ENCODE results near the gene INPP5F. TPM values are rescaled to one million over a fixed set of nuclear protein-coding genes. Genes with fewer than 3 reads are reported as not detected.

INPP5F gene
- total and polyA plus RNA-seq, 2 donors (not counting 1 experiment from before 2014, with no cell fraction given) = 15.0 to 23.3 TPM

- H3K4me2 ChIP-seq (ENCODE audit: extremely low read depth, insufficient read depth, low read length) = no peak overlapping the region
- H3K9me3 ChIP-seq (ENCODE audit: control insufficient read depth, insufficient read depth, low read depth, low read length) = no peaks in the 10 kb centered on the region
- no peaks in the 10 kb centered on the region for H3K79me2 ChIP-seq (ENCODE audit: control insufficient read depth, insufficient read depth, low read length)
- peaks cover 2% of the 10 kb centered on the region for H3K27me3 ChIP-seq (ENCODE audit: control insufficient read depth, insufficient read depth, low read length)
- H4K20me1 ChIP-seq (ENCODE audit: control insufficient read depth, extremely low read depth, insufficient read depth, low read length) = no peaks in the 10 kb centered on the region
- TF ChIP-seq, protein P1, sequence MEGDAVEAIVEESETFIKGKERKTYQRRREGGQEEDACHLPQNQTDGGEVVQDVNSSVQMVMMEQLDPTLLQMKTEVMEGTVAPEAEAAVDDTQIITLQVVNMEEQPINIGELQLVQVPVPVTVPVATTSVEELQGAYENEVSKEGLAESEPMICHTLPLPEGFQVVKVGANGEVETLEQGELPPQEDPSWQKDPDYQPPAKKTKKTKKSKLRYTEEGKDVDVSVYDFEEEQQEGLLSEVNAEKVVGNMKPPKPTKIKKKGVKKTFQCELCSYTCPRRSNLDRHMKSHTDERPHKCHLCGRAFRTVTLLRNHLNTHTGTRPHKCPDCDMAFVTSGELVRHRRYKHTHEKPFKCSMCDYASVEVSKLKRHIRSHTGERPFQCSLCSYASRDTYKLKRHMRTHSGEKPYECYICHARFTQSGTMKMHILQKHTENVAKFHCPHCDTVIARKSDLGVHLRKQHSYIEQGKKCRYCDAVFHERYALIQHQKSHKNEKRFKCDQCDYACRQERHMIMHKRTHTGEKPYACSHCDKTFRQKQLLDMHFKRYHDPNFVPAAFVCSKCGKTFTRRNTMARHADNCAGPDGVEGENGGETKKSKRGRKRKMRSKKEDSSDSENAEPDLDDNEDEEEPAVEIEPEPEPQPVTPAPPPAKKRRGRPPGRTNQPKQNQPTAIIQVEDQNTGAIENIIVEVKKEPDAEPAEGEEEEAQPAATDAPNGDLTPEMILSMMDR (conservative IDR thresholded peaks at IDR 0.05 in 1 of 2, IDR thresholded peaks at IDR 0.05 in 1 of 2; ENCODE audit: low read depth in 1 of 2, low read length in 2 of 2) = no peak
- no peak for TF ChIP-seq EZH2 (IDR thresholded peaks at IDR 0.05; ENCODE audit: low read length, missing control alignments)
- no peak overlapping the region for H3K4me3 ChIP-seq (replicated peaks in 1 of 4; ENCODE audit: control extremely low read depth in 1 of 4, insufficient read depth in 1 of 4, low read depth in 3 of 4, low read length in 4 of 4)
- no peak overlapping the region for H3K9ac ChIP-seq (ENCODE audit: insufficient read depth, low read length)
- no peak overlapping the region for H3K27ac ChIP-seq (ENCODE audit: insufficient read depth, low read length)
- no peaks in the 10 kb centered on the region for H3K36me3 ChIP-seq (ENCODE audit: control insufficient read depth, insufficient read depth, low read length)
- no peak for DNase-seq (ENCODE audit: low read depth in 2 of 2)
- no peak overlapping the region for H2AFZ ChIP-seq (ENCODE audit: low read length)
- H3K4me1 ChIP-seq (ENCODE audit: control insufficient read depth, extremely low read depth, insufficient read depth, low read length) = no peaks in the 10 kb centered on the region
These were observed 11.4 kb upstream of the INPP5F start for GRCh38 chr10:119714484-119714816.

DNA sequence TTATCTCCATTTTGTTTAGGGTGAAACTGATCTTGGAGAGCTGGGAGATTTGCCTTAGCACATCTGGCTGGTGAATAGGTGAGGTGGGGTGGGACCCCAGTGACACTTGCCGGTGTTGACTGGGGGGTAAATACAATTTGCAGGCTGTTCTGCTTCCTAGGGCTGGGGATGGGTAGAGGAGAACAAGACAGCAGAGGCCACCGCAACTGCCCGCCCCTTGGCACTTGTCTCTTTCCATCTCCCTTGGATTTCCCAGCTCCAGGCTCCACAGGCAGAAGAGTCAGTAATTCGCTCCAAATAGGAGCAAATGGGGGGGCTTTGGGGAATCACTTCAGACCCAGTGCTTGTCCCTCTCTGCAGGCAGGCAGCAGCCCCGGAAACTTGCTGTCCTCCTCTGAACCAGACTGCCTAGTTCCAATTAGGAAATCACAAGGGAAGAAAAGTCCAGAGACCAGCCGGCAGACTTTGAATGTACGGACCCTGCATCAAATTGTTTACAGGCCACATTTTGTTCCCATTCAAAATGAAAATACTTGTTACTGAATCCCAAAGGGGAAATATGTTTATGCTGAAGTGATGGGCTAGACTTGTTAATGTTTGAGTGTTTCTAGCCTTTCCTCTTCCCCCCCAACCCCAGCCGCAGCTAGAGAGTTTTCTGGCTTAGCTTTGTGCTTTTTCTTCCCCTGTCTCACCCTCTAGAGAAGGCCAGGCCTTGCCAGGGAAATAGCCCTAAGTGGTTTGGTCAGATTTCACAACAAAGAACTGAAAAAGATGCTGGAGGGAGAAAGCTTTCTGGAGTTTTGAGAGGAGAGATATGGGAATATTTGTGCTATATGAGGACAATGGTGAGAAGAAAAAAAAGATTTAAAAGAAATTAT, 10.0 kb upstream of the INPP5F start:
- Histone ChIP-seq H2AFZ (ENCODE audit: low read length) (no peak overlapping the region), H3K9me3 (ENCODE audit: control insufficient read depth, insufficient read depth, low read depth, low read length) (no peaks in the 10 kb centered on the region), H4K20me1 (ENCODE audit: control insufficient read depth, extremely low read depth, insufficient read depth, low read length) (no peaks in the 10 kb centered on the region), H3K4me1 (ENCODE audit: control insufficient read depth, extremely low read depth, insufficient read depth, low read length) (no peaks in the 10 kb centered on the region), H3K9ac (ENCODE audit: insufficient read depth, low read length) (no peak overlapping the region), H3K27me3 (ENCODE audit: control insufficient read depth, insufficient read depth, low read length) (no peaks in the 10 kb centered on the region), H3K27ac (ENCODE audit: insufficient read depth, low read length) (no peak overlapping the region), H3K4me3 (replicated peaks in 1 of 4; ENCODE audit: control extremely low read depth in 1 of 4, insufficient read depth in 1 of 4, low read depth in 3 of 4, low read length in 4 of 4) (no peak overlapping the region), H3K79me2 (ENCODE audit: control insufficient read depth, insufficient read depth, low read length) (no peaks in the 10 kb centered on the region), H3K36me3 (ENCODE audit: control insufficient read depth, insufficient read depth, low read length) (no peaks in the 10 kb centered on the region), H3K4me2 (ENCODE audit: extremely low read depth, insufficient read depth, low read length) (no peak overlapping the region)
- TF ChIP-seq, protein P1 (conservative IDR thresholded peaks at IDR 0.05 in 1 of 2, IDR thresholded peaks at IDR 0.05 in 1 of 2; ENCODE audit: low read depth in 1 of 2, low read length in 2 of 2) = no peak
- no peak for TF ChIP-seq EZH2 (IDR thresholded peaks at IDR 0.05; ENCODE audit: low read length, missing control alignments)
- DNase-seq (ENCODE audit: low read depth in 2 of 2) = peak in 1 of 2 donors; percentile 23

DNA sequence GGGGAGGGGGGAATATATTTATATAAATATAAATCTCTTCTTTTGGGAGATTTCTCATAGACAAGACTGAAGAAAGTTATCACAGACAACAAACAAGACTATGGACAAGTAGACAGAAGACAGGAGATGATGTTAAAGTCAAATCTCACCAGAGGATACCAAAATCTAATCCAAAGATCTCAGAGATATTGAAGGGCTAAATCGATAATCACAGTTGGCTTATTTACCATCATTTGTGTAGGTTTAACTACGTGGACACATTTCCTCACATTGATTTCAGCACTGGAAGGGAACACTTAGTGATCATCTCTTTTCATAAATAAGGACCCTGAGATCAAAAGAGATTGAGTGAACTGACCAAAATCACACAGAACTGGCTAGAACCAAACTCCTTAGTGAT, 2.7 kb upstream of the INPP5F start:
- DNase-seq (ENCODE audit: low read depth in 2 of 2) = no peak
- H3K4me2 ChIP-seq (ENCODE audit: extremely low read depth, insufficient read depth, low read length) = no peak overlapping the region
- peaks cover 8% of the 10 kb centered on the region for H3K4me1 ChIP-seq (ENCODE audit: control insufficient read depth, extremely low read depth, insufficient read depth, low read length)
- no peaks in the 10 kb centered on the region for H3K36me3 ChIP-seq (ENCODE audit: control insufficient read depth, insufficient read depth, low read length)
- no peaks in the 10 kb centered on the region for H3K27me3 ChIP-seq (ENCODE audit: control insufficient read depth, insufficient read depth, low read length)
- H4K20me1 ChIP-seq (ENCODE audit: control insufficient read depth, extremely low read depth, insufficient read depth, low read length) = no peaks in the 10 kb centered on the region
- no peak overlapping the region for H3K9ac ChIP-seq (ENCODE audit: insufficient read depth, low read length)
- no peak for TF ChIP-seq EZH2 (IDR thresholded peaks at IDR 0.05; ENCODE audit: low read length, missing control alignments)
- TF ChIP-seq, protein P1 (conservative IDR thresholded peaks at IDR 0.05 in 1 of 2, IDR thresholded peaks at IDR 0.05 in 1 of 2; ENCODE audit: low read depth in 1 of 2, low read length in 2 of 2) = no peak
- H3K9me3 ChIP-seq (ENCODE audit: control insufficient read depth, insufficient read depth, low read depth, low read length) = no peaks in the 10 kb centered on the region
- H2AFZ ChIP-seq (ENCODE audit: low read length) = no peak overlapping the region
- H3K27ac ChIP-seq (ENCODE audit: insufficient read depth, low read length) = no peak overlapping the region
- peaks cover 5% of the 10 kb centered on the region for H3K79me2 ChIP-seq (ENCODE audit: control insufficient read depth, insufficient read depth, low read length)
- no peak overlapping the region for H3K4me3 ChIP-seq (replicated peaks in 1 of 4; ENCODE audit: control extremely low read depth in 1 of 4, insufficient read depth in 1 of 4, low read depth in 3 of 4, low read length in 4 of 4)
